ENCODE data around the gene SGSM1.

Gene SGSM1

GRCh38 chr22:24845041-24845898, 39.3 kb downstream of the SGSM1 start:
- DNase-seq, result no peak

GRCh38 chr22:24847490-24847889, 41.5 kb downstream of the SGSM1 start:
- DNase-seq, result no peak

- no peak for DNase-seq
These were observed 42.7 kb downstream of the SGSM1 start for GRCh38 chr22:24848559-24849168.

GRCh38 chr22:24855794-24856193, 49.8 kb downstream of the SGSM1 start:
- no peak for DNase-seq

GRCh38 chr22:24857576-24857975, 51.6 kb downstream of the SGSM1 start:
- no peak for DNase-seq

- DNase-seq, result no peak
These were observed 53.6 kb downstream of the SGSM1 start for GRCh38 chr22:24859587-24859986.

- DNase-seq, result no peak
These were observed 59.5 kb downstream of the SGSM1 start for GRCh38 chr22:24865508-24865907.

- no peak for DNase-seq
These were observed 61.5 kb downstream of the SGSM1 start for GRCh38 chr22:24867323-24868022.

- no peak for DNase-seq
These were observed 63.0 kb downstream of the SGSM1 start for GRCh38 chr22:24868979-24869378.

- no peak for DNase-seq
These were observed 65.7 kb downstream of the SGSM1 start for GRCh38 chr22:24871611-24872205.

GRCh38 chr22:24873226-24873625, 67.2 kb downstream of the SGSM1 start:
- DNase-seq, result no peak

- DNase-seq, result no peak
These were observed 70.0 kb downstream of the SGSM1 start for GRCh38 chr22:24875862-24876506.

GRCh38 chr22:24876700-24877099, 70.7 kb downstream of the SGSM1 start:
- no peak for DNase-seq

- DNase-seq, result no peak
These were observed 73.0 kb downstream of the SGSM1 start for GRCh38 chr22:24878969-24879368.

- no peak for DNase-seq
These were observed 77.4 kb downstream of the SGSM1 start for GRCh38 chr22:24883432-24883831.

GRCh38 chr22:24887260-24887659, 81.2 kb downstream of the SGSM1 start:
- no peak for DNase-seq

GRCh38 chr22:24893341-24894070, 87.5 kb downstream of the SGSM1 start:
- DNase-seq, result no peak

- peak; percentile 31 for DNase-seq
These were observed 88.4 kb downstream of the SGSM1 start for GRCh38 chr22:24894220-24894975.

- no peak for DNase-seq
These were observed 89.0 kb downstream of the SGSM1 start for GRCh38 chr22:24894998-24895397.

- no peak for DNase-seq
These were observed 95.4 kb downstream of the SGSM1 start for GRCh38 chr22:24901448-24901847.

- DNase-seq, result no peak
These were observed 99.9 kb downstream of the SGSM1 start for GRCh38 chr22:24905909-24906308.
